KBM-7 (cell line): Measurements from ENCODE around the gene NINL.

Experiments used
- DNase-seq: peaks from one replicate; pipeline ENCODE4 v3.0.0-alpha.2; 2015
- in situ Hi-C: fragments of 300-500 bp; cut with MboI; formaldehyde crosslinking; loops from 2 replicates; pipeline ENCODE4 v1.14.3; 2020; ENCODE audit warnings: low sequenced_read_pairs, low pct_unique_long_range_greater_than_20kb, mixed read lengths

Gene NINL

GRCh38 chr20:25493137-25493536 lies 92.2 kb downstream of the NINL start:
- in situ Hi-C loops = no loop called here
- no peak for DNase-seq

- DNase-seq = no peak
- in situ Hi-C loops = no loop called here
These were observed 93.8 kb downstream of the NINL start for GRCh38 chr20:25491446-25492038.

- DNase-seq = no peak
- in situ Hi-C loops = no loop called here
These were observed 94.5 kb downstream of the NINL start for GRCh38 chr20:25490656-25491445.

GRCh38 chr20:25489221-25489871 lies 96.0 kb downstream of the NINL start:
- in situ Hi-C loops = no loop called here
- DNase-seq = no peak

- DNase-seq = no peak
- in situ Hi-C loops = no loop called here
These were observed 97.4 kb downstream of the NINL start for GRCh38 chr20:25487975-25488374.

DNA sequence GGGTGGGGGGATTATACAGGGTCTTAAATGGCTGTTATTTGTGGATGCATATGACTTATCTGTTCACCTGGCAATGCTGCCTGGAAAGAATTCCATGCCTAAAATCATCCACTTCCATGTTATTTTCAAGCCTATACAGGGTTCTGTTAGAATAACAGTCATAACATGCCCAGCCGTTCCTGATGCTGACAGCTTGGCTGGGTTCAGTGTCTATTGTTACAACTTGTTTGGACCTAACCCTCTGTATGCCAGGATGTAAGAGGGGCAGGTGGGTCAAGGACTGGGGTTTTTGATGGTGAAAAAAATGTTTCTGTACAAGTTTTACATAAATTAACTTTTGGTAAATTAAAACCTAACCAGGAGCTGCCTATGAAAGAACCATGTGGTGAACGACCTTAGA lies 98.0 kb downstream of the NINL start:
- no peak for DNase-seq
- in situ Hi-C loops = no loop called here

DNA sequence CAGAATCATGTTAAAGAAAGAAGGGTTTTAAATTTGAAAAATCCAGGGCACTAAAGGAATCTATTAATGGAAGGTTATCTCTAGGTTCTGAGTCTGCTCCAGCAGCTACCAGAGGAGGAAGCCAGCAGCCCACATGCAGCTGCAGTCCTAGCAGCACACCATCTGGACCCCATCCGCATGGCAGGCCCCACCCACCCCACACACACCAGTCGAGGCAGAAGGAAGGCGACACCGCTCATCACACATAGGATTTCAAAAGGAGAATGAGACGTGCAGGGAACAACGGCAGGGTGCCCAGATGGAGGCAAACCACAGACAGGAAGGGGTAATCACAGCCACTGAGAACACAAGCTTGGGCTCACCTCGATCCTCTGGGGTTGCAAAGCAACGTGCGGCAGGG lies 99.0 kb downstream of the NINL start:
- in situ Hi-C loops = no loop called here
- DNase-seq = no peak

DNA sequence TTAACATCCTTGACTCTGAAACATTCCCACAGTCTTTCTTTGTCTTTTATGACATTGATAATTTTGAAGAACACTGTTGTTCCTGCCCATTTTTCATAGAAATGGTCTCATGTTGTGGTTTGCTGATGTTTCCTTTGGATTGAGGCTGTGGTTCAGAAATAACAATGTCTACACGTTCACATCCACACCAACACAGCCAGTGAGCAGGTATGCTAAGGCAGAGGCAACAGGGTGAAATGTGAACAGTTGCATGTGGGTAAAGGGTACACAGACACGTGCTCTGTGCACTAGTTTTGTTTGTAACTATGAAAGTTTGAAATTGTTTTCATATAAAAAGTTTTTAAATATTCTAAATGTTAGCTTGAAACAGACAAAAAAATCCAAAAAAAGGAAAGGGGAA lies 99.5 kb downstream of the NINL start:
- in situ Hi-C loops = no loop called here
- DNase-seq = no peak

DNA sequence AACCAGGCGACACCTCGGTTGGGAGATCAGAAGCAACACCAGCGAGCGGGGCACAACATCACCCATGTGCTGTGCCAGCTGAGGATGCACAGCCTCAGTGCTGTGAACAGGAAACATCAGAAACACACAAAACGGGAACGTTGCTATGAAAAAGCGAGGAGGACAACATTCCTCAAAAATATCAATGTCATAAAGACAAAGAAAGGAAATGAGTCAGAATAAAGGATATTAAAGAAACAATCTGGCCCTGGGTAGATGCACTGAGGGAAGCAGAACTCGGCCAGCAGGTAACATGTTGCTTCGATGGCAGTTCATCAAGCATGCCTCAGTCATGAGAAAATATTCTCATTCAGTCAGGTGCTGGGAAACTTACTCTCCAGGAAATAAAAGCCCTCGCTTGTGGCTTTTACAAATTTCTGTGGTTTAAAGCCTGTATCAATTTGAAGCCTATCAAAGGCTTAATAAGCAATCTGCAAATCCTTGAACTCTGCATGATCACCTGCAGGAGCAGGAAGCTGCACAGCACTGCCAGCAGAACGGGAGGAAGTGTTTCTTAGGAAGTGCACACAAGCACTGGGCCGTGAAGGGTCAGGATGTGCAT lies 100.3 kb downstream of the NINL start:
- in situ Hi-C loops = no loop called here
- DNase-seq = no peak

DNA sequence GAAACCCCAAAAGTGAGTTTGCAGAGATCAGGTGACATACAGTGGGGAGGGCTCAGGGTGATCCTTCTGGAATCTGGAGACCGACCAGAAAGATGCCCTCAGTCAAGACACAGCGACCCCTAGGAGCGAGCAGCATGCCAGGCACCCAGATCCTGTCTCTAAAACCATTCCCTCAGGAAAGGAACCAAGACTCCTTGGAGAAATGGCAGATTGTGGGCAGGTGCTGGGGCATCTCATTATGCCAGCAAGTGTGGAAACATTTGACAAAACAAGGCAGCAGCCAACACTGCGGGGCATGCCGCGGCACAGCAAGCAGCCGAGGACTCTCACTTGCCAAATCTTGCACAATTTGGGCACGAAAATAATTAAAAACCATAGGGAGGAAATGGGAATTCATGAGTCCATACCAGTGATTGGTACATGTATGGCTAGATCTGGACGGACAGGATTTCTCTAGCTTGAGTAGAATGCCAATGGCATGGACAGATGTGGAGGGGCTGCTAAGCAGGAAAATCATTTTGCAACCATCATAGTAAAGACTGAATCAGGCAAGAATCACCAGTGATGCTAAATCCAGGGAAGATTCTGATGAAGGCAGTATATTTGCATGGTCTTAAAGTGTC lies 101.0 kb downstream of the NINL start:
- in situ Hi-C loops = no loop called here
- DNase-seq = no peak

DNA sequence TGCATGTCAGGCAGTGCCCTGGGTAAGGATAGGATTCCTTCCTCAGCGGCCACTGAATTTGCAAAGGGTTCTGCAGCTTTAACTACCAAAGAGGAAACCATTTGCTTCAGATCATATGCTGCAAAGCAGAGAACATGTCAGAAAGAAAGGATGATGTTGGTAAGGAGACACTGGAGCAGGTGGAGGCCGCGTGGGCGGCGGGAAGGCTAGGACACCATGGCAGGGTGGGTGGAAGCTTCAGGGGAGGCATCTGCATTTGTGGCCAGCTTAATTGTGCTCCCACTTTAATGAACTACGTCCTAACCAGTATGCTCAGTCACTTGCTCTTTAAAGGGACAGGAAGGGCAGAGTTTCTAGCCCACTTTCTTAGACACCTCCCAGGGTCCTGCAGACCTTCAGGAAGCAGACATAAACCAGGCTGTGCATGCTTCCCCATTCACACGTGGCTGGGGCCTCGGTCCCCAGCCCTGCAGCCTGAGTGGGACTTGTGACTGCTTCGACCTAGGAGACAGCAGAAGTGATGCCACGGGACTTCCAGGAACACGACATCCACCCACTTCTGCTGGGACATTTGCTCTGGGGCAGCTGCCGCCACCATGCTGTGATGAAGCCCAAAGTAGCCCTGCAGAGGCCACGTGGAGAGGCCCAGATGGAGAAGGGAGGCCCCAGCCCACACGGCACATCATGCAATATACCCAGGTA lies 101.7 kb downstream of the NINL start:
- in situ Hi-C loops = no loop called here
- no peak for DNase-seq

DNA sequence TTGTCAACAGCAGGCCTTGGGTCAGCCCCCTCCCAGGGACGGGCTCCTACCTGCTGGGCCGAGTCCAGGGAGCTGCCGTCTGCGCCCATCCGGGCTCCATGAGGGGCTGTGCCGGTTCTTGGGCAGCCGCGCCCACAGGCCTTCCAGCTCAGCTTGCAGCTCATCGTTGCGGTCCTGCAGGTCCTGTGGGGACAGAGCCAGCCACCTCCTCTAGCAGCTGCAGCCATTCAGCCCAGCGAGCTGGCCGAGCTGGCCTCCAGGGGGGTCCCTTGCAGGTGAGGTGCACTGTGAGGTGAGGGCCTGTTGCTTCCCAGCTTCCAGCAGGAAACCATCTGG lies 103.4 kb downstream of the NINL start:
- in situ Hi-C loops = no loop called here
- DNase-seq = no peak

- in situ Hi-C loops = no loop called here
- no peak for DNase-seq
These were observed 104.0 kb downstream of the NINL start for GRCh38 chr20:25481235-25481917.

DNA sequence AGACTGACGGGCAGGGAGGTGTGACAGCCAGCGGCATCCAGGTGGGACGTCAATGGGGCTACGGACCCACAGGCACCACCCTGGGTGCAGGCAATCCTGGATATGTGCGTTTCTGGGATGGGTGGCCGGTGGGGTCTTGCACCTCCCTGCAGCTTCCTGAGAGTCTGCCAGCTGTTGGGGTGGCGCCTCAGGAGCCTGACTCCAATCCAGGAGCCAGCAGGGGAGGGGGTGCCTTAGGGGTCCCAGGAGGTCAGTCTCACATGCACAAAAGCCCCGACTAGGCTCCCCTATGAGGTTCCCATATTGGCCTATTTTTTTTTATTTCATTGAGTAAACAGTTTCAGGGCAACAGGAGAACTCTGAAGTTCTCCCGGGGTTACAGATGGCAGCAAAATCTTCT lies 104.5 kb downstream of the NINL start:
- DNase-seq = no peak
- in situ Hi-C loops = no loop called here

- no peak for DNase-seq
- in situ Hi-C loops = no loop called here
These were observed 105.2 kb downstream of the NINL start for GRCh38 chr20:25480156-25480555.

- no peak for DNase-seq
- in situ Hi-C loops = no loop called here
These were observed 105.7 kb downstream of the NINL start for GRCh38 chr20:25479638-25480037.

DNA sequence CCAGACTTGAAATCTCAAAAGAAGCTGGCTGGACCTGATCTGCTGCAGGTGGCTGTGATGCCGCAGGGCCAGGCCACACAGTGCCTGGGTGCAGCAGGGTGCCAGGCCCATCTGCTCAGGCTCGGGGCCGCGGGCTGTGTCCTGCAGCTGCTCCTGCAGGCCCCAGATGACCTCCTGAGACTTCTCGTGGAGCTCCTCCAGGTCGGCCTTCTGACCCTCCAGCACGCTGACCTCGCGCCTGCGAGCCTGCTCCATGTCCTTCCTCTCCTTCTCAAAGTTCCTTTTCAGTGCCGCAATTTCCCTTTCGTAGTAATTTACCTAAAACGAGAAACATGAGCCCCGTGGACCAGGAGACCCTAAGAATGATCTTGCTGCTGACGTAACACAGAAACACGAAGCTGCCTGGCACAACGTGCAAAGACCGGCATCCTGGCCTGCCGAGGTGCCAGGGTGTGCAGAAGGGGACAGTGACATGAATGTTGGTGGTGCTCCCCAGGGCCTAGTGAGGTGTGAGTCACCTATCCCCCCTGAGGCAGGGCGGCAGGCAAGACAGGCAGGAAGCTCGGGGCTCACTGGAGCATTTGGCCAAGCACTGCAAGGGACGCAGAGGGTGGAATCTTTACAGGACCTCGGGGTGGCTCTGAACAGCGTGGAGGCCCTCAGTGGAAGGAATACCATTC lies 106.3 kb downstream of the NINL start:
- no peak for DNase-seq
- in situ Hi-C loops = no loop called here
